ENCODE results near the gene LDLRAD3. TPM values are rescaled to one million over a fixed set of nuclear protein-coding genes. Genes with fewer than 3 reads are reported as not detected.

The LDLRAD3 gene
- total RNA-seq, 1 experiment from 2014 or later, result 12.1 TPM

GRCh38 chr11:36110668-36111410 is 167.0 kb downstream of the LDLRAD3 start:
- Histone ChIP-seq H2BK20ac (ENCODE audit: low read depth, low read length, poor library complexity, severe bottlenecking) (peak overlapping the region; percentile 94), H2BK120ac (ENCODE audit: low read depth, low read length, poor library complexity, severe bottlenecking) (peak overlapping the region; percentile 85), H3K4me2 (ENCODE audit: insufficient read depth, insufficient read length, low read length) (peak overlapping the region; percentile 41), H3K27ac (ENCODE audit: insufficient read length, low read depth, low read length) (peak overlapping the region; percentile 98), H3K23me2 (ENCODE audit: insufficient read length, low read depth, low read length, poor library complexity, severe bottlenecking) (no peaks in the 10 kb centered on the region), H2AFZ (ENCODE audit: low read length) (no peak overlapping the region), H4K8ac (replicated peaks; ENCODE audit: insufficient read length, low read depth, low read length) (no peak overlapping the region), H3T11ph (ENCODE audit: low read length) (peak overlapping the region; percentile 62), H2BK5ac (ENCODE audit: insufficient read length, low read length) (peak overlapping the region; percentile 42), H4K20me1 (ENCODE audit: control insufficient read depth, insufficient read depth, insufficient read length) (no peaks in the 10 kb centered on the region), H2BK15ac (ENCODE audit: low read depth, low read length) (no peak overlapping the region), H3K4me1 (ENCODE audit: insufficient read depth, low read length) (peaks cover 13% of the 10 kb centered on the region; the same call in 1 of the 2 replicates), H4K91ac (ENCODE audit: insufficient read length, low read depth, low read length) (peak overlapping the region; percentile 59), H3K23ac (ENCODE audit: insufficient read length, low read depth, low read length) (no peak overlapping the region), H3K18ac (ENCODE audit: insufficient read length, low read depth, low read length) (peak overlapping the region; percentile 96), H3K79me2 (ENCODE audit: insufficient read depth, low read length) (no peaks in the 10 kb centered on the region), H2AK5ac (ENCODE audit: insufficient read length, low read length) (peak overlapping the region; percentile 52), H3K9me3 (ENCODE audit: control insufficient read depth, low read depth, low read length) (peaks cover 10% of the 10 kb centered on the region), H3K4ac (ENCODE audit: low read depth, low read length) (peak overlapping the region; percentile 37; the same call in 1 of the 2 replicates), H3K56ac (ENCODE audit: insufficient read length, low read depth, low read length) (peak overlapping the region; percentile 9), H3K27me3 (ENCODE audit: insufficient read depth, low read length) (no peaks in the 10 kb centered on the region), H3K9ac (ENCODE audit: extremely low read depth, insufficient read length, low read length) (peak overlapping the region; percentile 24), H3K79me1 (ENCODE audit: insufficient read depth, low read depth, low read length, poor library complexity, severe bottlenecking) (no peaks in the 10 kb centered on the region), H3K14ac (ENCODE audit: insufficient read depth, low read length) (peak overlapping the region; percentile 85; the same call in 1 of the 2 replicates), H2BK12ac (ENCODE audit: insufficient read length, low read depth, low read length) (no peak overlapping the region), H4K5ac (ENCODE audit: insufficient read length, low read depth, low read length) (peak overlapping the region; percentile 45)
- H3K4me3 Mint-ChIP-seq, result peak overlapping the region; percentile 39 to 71
- DNase-seq, result no peak
- H3K27me3 Mint-ChIP-seq (ENCODE audit: low read depth), result no peaks in the 10 kb centered on the region
- H3K27ac Mint-ChIP-seq, result peak overlapping the region; percentile 95 to 100 (median 99)
- H3K36me3 Mint-ChIP-seq (ENCODE audit: insufficient read depth in 1 of 3, low read depth in 3 of 3), result peaks cover 47 to 57% (median 49%) of the 10 kb centered on the region in 3 experiments
- H3K9me3 Mint-ChIP-seq, result peaks cover 21 to 31% of the 10 kb centered on the region in 2 experiments
- no CpG with 5 or more reads among the region's 9 CpGs for WGBS (ENCODE audit: extremely low coverage, insufficient read length, low lambda C conversion rate)
- H3K4me1 Mint-ChIP-seq, result peaks cover 43 to 47% of the 10 kb centered on the region in 2 experiments
- TF ChIP-seq CTCF (conservative IDR thresholded peaks at IDR 0.05), result no peak
